GM21447 (cell line): ENCODE results near the gene BIRC6.
A peak's percentile ranks its signal among the peaks of the same experiment; 100 is the strongest.
"Not testable (repeated sequence)": the region's sequence is repeated elsewhere in the genome, so short reads cannot be mapped to it uniquely, and the experiment has no call there.

Source experiments
- ATAC-seq: cut with Tn5 transposase; IDR thresholded peaks from one replicate; pipeline ENCODE4 v1.9.1; 2021; ENCODE audit not compliant: unreplicated experiment

The BIRC6 gene

GRCh38 chr2:32356681-32357317 lies at the start of gene BIRC6:
Gene BIRC6 (plus strand): TSS chr2:32357023. CDS start chr2:32357162, 139 bp downstream.
- peak; percentile 83 for ATAC-seq

GRCh38 chr2:32310577-32310976 lies 46.2 kb upstream of the BIRC6 start:
- no peak for ATAC-seq

GRCh38 chr2:32314886-32315285 lies 41.9 kb upstream of the BIRC6 start:
- no peak for ATAC-seq

- ATAC-seq: not testable (repeated sequence)
Measured at GRCh38 chr2:32328679-32329078, 28.1 kb upstream of the BIRC6 start.

- ATAC-seq: not testable (repeated sequence)
Measured at GRCh38 chr2:32329180-32329980, 27.4 kb upstream of the BIRC6 start.

GRCh38 chr2:32330136-32330535 lies 26.7 kb upstream of the BIRC6 start:
- ATAC-seq: no peak

GRCh38 chr2:32342801-32343200 lies 14.0 kb upstream of the BIRC6 start:
- no peak for ATAC-seq

- not testable (repeated sequence) for ATAC-seq
Measured at GRCh38 chr2:32350797-32351196, 6.0 kb upstream of the BIRC6 start.

- ATAC-seq: no peak
Measured at GRCh38 chr2:32355976-32356680, 695 bp upstream of the BIRC6 start.

- ATAC-seq: peak; percentile 14
Measured at GRCh38 chr2:32357318-32358110, 691 bp downstream of the BIRC6 start.

GRCh38 chr2:32358111-32358482 lies 1.3 kb downstream of the BIRC6 start:
- ATAC-seq: no peak

- no peak for ATAC-seq
Measured at GRCh38 chr2:32360416-32360815, 3.6 kb downstream of the BIRC6 start.

- not testable (repeated sequence) for ATAC-seq
Measured at GRCh38 chr2:32362997-32363396, 6.2 kb downstream of the BIRC6 start.

- ATAC-seq: peak; percentile 63
Measured at GRCh38 chr2:32363597-32363996, 6.8 kb downstream of the BIRC6 start.

- not testable (repeated sequence) for ATAC-seq
Measured at GRCh38 chr2:32364290-32364689, 7.5 kb downstream of the BIRC6 start.

GRCh38 chr2:32365679-32366078 lies 8.9 kb downstream of the BIRC6 start:
- ATAC-seq: not testable (repeated sequence)

GRCh38 chr2:32366595-32366994 lies 9.8 kb downstream of the BIRC6 start:
- ATAC-seq: no peak

- ATAC-seq: no peak
Measured at GRCh38 chr2:32369222-32369621, 12.4 kb downstream of the BIRC6 start.

- ATAC-seq: not testable (repeated sequence)
Measured at GRCh38 chr2:32370942-32371341, 14.1 kb downstream of the BIRC6 start.

- ATAC-seq: no peak
Measured at GRCh38 chr2:32372519-32373182, 15.8 kb downstream of the BIRC6 start.
